GM21367 (cell line): ENCODE data around the gene NLN.
"Not testable (repeated sequence)": the region's sequence is repeated elsewhere in the genome, so short reads cannot be mapped to it uniquely, and the experiment has no call there.

Experiments
- ATAC-seq: cut with Tn5 transposase; IDR thresholded peaks from one replicate; pipeline ENCODE4 v1.9.1; 2021; ENCODE audit not compliant: unreplicated experiment

The NLN gene

DNA sequence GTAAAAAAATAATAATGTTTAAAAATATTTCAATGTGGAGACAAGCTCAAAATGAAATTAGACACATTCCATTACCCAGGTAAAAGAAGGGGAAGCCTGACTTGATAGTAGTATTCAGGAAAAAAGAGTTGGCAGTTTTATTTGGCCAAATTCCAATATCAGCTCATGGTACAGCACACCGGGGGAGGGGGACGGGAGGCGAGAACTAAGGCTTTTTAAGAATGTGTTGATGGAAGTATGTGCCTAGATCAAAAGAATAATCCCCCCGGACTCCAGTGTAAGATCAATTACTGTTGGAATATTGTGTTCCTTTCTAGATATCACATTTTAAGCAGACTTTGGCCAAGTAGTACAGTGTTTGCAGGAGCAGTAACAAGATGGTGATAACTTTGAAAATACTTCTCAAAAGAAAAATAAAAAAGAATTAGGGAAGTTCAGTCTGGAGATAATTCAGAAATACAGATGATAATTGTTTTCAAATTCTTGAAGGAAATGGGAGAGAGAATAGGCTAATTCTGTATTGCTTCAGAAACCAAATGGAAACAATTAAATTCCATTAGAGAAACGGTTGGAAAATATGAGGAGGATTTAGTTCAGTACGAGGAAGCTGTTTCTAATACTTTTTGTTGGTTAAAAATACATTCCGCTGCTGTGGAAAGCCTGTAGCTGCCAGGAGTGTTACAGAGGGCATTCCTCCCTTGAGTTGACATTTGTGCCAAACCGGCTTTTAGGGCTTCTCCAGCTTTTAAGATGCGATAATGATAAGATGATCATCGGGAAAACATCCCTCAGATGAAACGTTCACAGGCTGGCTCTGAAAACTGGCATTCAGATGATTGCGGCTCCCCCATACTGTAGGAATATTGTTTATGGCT is 106.3 kb downstream of the NLN start:
- ATAC-seq = no peak

DNA sequence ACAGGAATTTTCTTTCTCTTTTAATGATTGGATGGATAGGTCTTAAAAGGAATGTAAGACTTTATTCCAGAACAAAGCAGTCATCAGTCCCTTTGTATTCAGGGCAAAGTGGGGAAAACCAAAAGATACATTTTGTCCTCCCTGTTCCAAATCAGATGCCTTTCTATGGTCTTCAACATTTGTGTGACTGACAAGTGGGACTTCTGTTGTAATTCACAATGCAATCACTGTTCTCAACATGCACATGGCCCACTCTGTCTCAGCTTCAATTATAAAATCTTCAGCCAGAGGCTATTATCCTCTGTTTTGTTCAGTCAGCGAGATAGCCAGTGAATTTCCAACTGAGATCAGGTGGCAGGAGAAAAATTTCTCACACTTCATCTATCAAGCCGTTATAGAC is 108.9 kb downstream of the NLN start:
- ATAC-seq = no peak

DNA sequence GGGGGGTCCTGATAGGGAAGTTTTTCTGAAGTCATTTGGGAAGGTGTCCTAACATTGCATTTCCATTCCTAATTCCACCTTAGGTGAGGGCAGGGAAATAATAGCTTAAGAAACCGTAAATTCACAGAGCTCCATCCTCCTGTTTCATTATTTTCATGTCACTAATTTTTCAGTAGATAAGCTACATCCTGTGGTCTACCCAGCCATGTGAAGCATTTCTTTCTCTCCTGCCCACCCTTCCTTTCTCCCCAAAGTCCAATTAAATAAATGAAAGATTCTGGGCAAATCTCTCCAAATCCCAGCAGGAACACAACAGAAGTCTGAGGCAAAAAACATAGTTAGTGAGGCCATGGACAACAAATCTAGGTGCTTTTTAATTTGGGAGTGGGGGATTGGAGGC is 109.3 kb downstream of the NLN start:
- no peak for ATAC-seq

DNA sequence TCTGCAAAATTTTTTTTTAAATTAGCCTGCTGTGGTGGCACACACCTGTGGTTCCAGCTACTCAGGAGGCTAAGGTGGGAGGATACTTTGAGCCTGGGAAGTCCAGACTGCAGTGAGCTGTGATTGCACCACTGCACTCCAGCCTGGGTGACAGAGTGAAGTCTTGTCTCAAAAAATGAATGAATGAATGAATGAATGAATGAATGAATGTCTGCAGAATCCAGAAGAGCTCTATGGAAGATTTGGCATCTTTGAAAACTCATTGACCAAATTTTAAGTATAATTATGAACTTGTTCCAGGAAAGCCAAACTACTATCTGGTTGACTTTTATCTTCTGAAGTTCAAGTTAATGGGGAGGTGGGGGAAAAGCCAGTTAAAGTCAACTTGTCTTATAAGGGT is 110.1 kb downstream of the NLN start:
- ATAC-seq = no peak

DNA sequence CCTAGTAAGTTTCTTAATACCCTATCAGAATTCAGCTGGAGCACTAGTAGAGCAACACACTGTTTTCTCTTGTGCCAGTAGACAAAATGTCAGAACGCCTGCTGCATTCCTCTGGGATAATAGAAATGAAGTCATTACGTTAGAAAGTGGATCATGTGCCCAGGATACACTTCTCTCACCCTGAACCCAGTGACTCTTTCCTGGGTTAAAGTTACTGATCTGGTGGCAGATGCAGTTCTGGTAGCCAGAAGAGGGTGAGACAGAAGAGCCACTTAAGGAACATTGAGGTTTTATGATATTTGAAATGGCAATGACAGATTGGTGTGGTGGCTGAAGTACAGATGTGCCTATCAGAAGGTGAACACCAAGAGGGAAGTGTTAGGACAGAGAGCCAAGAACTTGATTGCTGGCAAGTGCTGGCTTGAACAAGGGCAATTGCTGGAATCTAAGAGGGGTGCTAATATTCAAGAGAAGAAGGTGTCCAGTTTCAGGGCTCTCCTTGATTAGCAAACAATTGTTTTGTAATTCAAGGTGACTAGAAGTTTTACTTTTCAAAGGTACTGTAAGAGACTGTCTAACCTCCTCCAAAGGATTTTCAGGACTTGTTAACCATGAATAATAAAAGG is 110.7 kb downstream of the NLN start:
- no peak for ATAC-seq

DNA sequence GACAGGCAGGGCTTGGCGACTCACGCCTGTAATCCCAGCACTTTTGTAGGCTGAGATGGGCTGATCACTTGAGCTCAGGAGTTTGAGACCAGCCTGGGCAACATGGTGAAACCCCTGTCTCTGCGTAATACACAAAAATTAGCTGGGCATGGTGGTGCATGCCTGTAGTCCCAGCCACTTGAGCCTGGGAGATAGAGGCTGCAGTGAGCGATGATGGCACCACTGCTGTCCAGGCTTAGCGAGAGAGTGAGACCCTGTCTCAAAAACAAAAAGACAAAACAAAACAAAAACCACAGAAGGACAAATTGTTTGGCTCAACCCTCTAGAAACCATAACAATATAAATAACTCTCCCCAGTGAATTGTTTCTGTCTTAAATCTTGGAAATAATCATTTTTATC is 111.8 kb downstream of the NLN start:
- ATAC-seq = no peak

DNA sequence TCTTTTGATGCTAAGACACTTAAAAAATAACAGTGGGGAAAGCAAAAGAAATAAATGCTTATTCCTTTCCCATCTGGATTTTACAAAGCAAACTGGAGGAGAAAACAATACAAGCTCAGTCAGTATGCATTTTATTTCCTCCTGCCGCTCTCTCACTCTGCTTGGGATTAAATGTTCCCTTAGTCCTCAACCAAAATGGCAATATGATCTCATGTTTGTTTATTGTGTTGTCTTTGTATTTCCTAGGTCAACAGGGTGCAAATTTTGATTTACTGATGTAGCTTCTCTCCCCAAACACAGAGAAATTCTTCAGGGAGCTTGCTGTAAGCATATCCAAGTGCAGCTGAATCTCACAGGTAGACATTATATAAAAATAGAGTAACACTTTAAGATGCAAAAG is 112.3 kb downstream of the NLN start:
- ATAC-seq = no peak

DNA sequence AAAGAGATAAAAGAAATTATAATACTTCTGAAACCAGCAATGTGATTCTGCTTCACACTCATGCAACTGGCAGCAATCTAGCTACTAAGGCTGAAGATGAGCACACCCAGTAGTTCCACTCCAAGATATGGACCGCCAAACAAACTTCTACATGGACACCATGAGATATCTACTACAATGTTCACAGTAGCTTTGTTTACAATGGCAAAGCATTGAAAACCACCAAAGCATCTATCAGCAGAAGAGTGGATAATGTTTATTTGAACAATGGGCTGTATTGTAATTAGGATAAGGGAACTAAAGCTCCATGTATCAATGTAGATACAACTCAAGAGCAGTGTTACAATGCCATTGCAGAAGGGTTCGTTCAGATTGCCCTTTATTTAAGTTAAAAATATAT is 113.2 kb downstream of the NLN start:
- no peak for ATAC-seq

DNA sequence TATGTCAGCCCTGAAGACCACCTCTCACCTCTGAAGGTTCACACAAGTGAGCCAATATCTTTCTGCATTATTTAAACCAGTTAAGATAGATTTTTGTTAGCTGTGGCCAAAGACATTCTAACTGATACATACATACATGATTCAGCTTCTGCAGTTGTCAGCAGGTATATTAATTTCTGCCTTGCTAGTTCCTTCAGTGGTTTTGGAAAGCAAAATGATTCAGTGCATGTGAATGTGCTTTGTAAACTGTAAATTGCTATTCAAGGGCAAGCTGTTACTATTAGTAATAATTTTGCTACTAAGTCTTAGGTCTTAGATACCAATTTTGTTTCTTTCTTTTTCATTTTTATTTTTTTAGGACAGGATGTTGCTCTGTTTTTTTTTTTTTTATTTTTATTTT is 115.1 kb downstream of the NLN start:
- no peak for ATAC-seq

DNA sequence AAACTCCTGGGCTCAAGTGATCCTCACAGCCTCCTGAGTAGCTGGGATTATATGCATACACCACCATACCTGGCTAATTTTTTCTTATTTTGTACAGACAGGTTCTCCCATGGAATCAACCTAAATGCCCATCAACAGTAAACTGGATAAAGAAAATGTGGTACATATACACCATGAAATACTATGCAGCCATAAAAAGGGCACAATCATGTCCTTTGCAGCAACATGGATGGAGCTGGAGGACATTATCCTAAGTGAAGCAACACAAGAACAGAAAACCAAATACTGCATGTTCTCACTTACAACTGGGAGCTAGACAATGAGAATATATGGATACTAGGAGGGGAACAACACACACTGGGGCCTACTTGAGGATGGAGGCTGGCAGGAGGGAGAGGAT is 117.2 kb downstream of the NLN start:
- not testable (repeated sequence) for ATAC-seq

DNA sequence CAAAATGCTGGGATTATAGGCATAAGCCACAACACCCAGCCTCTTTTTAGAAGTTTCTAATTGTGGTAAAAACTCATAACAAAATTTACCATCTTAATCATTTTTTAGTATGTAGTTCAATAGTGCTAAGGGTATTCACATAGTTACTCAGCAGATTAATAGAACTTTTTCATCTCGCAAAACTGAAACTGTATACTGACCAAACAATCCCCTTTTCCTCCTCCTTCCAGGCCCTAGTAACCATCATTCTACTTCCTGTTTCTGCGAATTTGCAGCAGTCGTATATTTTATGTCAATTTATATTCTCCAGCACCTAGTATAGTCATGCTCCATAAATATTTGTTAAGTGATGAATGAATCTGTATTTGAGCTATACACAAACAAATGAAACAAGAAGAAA is 118.1 kb downstream of the NLN start:
- no peak for ATAC-seq

DNA sequence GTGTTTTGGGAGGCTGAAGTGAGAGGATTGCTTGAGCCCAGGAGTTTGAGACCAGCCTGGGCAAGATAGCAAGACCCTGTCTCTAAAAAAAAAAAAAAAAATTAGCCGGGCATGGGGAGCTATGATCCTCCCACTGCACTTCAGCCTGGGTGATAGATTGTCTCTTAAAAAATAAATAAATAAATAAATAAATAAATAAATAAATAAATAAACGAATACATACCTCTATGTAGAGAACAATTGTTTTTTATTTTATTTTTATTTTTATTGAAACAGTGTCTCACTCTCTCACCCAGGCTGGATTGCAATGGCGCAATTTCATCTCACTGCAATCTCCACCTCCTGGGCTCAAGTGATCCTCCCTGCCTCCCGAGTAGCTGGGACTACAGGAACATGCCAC is 122.8 kb downstream of the NLN start:
- ATAC-seq = not testable (repeated sequence)

DNA sequence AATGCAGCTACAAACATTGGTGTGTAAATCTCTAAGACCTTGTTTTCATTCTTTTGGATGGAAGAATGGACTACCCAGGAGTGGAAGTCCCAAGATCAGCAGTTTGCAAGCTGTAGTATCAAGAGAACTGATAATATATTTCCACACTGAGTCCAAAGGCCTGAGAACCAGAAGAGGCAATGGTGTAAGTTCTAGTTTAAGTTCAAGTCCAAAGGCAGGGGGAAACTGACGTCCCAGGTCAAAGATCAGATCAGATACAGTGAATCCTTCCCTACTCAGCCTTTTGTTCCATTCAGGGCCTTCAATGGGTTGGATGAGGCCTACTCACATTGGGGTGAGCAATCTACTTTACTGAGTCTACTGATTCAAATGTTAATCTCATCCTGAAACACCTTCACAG is 124.1 kb downstream of the NLN start:
- no peak for ATAC-seq

DNA sequence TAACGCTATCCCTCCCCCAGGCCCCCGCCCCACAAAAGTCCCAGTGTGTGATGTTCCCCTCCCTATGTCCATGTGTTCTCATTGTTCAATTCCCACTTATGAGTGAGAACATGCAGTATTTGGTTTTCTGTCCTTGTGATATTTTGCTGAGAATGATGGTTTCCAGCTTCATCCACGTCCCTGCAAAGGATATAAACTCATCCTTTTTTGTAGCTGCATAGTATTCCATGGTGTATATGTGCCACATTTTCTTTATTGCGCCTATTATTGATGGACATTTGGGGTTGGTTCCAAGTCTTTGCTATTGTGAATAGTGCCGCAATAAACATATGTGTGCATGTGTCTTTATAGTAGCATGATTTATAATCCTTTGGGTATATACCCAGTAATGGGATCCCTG is 125.0 kb downstream of the NLN start:
- not testable (repeated sequence) for ATAC-seq

DNA sequence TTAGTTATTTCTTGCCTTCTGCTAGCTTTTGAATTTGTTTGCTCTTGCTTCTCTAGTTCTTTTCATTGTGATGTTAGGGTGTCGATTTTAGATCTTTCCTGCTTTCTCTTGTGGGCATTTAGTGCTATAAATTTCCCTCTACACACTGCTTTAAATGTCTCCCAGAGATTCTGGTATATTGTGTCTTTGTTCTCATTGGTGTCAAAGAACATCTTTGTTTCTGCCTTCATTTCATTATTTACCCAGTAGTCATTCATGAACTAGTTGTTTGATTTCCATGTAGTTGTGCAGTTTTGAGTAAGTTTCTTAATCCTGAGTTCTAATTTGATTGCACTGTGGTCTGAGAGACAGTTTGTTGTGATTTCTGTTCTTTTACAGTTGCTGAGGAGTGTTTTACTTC is 127.9 kb downstream of the NLN start:
- ATAC-seq = not testable (repeated sequence)

DNA sequence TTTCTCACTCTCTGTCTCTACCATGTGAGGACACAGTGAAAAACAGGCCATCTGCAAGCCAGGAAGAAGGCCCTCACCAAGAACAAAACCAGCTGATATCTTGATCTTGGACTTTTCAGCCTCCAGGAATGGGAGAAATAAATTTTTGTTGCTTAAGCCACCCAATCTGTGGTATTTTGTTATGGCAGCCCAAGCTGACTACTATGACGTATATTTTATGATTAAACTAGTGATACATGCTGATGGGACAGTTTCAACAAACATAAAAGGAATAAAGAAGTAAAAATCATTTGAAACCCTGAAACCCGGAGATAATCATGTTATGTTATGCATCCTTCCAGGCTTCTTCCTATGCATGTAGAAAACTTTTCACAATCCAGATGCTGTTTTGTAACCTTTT is 132.9 kb downstream of the NLN start:
- no peak for ATAC-seq

DNA sequence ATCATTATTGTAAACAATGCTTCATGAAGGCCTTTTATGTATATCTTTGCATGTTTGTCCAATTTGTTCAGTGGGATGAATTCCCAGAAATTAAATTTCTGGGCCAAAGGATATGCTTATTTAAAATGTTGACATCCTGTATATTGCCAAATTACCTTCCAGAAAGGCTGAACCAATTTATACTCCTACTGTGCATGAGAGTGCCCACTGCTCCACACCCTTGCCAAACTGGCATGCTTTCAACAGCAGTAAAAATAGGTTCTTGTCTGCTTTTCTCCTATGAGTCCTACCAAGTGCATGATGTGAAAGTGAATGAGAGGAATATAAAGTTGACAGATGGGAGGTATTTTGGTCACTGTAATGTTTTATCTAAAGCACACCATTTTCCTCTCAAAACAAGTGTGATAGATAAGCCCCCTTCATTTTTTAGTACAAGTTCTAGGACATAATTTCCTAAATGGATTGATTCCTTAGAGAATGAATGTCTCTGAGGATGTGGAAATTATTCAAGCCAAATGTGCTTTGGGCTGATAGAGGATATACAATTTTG is 133.8 kb downstream of the NLN start:
- ATAC-seq = no peak

DNA sequence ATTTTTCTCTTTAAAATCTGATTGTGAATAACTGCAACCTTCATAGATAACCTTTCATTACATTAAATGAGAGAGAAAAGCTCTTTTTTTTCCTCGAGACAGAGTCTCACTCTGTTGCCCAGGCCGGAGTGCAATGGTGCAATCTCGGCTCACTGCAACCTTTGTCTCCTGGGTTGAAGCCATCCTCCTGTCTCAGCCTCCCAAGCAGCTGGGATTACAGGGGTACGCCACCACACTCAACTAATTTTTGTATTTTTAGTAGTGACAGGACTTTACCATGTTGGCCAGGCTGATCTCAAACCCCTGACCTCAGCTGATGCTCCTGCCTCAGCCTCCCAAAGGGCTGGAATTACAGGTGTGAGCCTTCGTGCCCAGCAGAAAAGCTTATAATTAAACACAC is 134.5 kb downstream of the NLN start:
- ATAC-seq = no peak

DNA sequence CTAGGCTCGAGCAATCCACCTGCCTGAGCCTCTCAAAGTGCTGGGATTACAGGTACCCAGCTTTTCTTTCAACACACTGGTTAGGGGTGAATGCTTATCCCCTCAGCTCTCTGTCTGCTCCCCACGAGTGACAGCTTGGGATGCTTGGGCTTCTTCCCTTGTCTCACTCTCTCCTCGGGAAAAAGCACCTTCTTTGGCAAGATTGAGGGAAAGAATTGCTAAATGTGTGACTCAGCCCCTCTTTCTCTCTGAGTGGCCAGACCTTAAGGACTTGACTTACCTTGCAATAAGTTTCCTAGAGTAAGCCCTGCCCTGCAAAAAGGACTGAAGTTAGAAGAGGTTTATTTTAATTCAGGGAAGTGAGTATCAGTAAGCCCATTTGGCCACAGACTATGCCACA is 136.3 kb downstream of the NLN start:
- no peak for ATAC-seq

DNA sequence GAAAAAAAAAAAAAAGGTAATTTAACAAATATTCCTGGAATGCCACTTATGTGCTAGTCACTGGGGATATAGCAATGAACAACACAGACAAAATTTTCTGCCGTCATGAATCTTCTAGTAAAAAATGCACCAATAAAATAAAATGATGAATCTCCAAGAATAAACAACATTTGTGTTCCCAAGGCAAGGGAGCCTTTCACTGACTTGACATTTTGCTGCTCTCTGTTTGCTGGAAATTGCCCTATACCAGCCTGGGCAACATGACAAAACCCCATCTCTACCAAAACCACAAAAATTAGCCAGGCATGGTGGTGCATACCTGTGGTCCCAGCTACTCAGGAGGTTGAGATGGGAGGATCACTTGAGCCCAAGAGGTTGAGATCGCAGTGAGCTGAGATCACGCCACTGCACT is 139.8 kb downstream of the NLN start:
- no peak for ATAC-seq

DNA sequence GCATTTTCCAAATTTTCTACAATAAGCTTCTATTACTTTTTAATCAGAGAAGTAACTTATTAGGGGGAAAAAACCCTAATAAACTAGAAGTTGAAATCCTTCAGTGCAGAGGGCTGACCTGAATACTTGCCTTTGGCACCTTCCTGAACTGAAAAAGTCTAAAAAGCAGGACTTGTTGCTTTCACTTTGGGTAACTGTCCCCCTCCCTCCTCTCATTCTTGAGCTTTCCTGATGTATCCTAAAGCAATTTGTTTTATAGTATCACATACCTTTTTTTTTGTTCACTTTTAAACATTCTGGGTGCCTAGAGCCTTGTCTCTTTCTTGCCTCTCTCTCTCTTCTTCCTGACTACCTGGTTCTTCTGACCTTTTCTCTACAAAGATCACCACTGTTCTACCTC is 140.4 kb downstream of the NLN start:
- no peak for ATAC-seq

DNA sequence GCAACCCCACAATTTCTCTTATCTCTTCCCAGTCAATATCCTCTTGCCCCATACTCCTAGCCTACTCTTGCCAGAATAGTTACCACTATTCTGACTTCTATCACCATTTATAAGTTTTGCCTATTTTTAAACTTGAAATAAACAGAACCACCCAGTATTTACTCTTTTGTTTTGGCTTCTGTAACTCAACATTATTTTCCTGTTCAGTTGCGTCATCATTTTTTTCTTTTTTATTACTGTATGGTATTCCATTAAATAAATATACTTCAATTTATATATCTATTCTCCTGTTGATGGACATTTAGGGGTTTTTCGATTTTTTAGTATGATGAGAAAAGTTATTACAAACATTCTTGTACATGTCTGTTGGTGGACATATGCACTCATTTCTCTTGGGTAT is 141.7 kb downstream of the NLN start:
- no peak for ATAC-seq
